HG03442 (cell line): ENCODE results near the gene CRACR2A.

Experiments used
- ATAC-seq: cut with Tn5 transposase; IDR thresholded peaks from one replicate; pipeline ENCODE4 v1.9.1; 2021; ENCODE audit warnings: mild to moderate bottlenecking, moderate library complexity; ENCODE audit not compliant: unreplicated experiment

Gene CRACR2A

DNA sequence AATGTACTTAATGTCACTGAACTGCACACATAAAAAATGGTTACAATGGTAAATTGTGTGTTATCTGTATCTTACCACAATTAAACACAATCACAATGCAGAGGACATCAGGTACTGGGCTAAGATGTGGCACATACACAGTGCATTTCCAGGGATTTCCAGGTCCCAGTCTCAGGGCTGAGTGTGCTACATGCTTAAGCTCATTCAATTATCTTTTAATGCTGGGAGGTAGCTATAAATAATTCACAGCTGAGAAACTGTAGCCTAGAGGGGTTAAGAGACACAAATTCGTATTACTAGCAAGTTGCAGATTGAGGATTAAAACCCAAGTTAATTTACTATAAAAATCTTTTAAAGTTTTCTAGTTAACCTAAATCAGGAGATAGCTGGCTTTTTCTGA is 67.1 kb downstream of the CRACR2A start:
- ATAC-seq = no peak

DNA sequence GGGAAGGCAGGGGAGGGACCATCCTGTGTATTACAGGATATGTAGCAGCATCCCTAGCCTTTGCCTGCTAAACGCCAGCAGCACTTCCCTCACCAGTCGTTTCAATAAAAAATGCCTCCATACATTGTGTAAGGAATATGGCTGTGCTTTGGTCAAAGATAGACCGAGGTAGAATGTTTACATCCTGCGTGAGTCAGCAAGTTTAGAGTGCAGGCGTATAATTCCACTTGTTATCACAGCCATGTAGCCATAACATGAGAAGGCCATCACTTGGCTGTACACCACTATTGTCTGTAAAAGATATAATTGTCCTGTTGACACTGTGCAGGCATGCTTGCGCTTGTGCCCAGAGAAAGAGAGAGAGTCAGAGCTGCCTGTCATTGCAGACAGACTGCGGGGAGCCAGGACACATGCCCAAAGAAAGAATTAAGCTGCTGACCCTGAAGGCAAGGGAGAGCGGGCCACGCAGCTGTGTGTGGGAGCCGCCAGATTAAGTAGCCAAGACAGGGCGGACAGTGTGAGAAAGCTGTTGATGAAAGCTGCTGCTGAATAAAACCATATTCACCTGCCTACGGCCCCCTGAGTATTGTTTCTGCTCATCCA is 68.4 kb downstream of the CRACR2A start:
- ATAC-seq = no peak

DNA sequence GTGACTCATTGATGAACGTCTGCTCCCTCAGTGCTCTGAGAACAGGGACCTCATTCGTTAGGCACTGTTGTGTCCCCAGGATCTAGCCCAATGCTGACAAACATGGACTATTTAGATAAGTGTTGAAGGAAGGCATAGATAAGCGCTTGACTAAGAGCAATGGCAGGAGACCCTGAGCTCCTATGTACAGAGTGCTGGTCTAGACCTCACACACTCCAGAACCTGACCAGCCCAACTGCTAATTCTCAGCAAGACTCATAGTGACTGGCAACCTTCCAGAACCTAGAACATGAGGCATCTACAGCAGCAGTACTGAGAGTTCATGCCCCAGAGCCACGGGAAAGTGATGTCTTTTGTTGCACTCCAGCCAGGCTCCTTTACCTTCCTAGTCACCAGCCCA is 69.2 kb downstream of the CRACR2A start:
- no peak for ATAC-seq

DNA sequence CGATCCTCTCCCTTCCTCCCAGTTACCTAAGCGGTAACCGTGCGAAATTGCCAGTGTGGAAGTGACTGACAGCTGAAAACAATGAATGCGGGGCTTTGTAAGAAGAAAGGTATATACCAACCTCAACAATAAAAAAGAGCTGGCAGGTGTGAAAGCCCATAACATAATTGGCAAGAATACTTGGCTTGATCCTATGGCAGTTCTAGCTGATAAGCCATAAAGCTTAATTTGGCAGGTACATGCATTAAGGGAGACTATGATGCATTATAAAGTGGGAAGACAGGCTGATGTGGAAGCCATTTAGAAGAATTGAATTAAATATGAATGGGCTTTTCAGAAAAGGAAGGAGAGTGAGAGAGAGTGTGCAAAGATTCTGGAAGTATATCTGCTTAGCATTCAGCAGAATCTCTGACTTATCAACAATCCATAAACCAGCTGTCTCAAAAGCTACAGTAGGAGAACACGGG is 71.3 kb downstream of the CRACR2A start:
- no peak for ATAC-seq

DNA sequence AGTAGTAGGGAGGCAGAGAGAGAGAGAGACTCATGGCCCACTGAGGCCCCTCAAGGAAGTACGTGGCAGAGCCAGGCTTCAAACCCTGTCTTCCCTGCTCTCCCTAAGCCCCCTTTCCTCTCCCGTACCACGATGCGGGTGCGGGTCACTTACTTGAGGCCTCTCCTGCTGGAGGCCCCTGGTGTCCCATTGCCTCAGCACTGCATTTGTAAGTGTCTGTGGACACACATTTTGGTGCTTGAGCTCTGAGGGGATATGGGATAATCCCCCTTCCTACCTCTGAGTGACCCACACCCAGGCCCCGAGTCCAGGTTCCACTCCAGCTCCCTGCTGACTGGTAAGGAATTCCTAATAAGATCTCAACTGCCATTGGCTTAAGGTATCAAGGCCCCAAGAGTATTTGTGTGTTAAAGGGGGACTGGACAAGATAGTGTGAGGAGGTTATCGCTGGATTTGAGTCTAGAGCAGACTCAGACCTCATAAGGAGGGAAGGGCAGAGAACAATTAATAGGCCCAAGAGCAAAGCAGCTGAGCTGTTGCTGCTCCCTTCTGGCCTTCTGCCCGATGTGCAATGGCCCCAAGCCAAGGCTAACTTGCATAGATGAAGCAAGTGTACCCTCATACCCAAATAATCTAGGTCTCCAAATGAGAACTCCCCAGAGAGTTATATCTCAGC is 71.9 kb downstream of the CRACR2A start:
- ATAC-seq = no peak

DNA sequence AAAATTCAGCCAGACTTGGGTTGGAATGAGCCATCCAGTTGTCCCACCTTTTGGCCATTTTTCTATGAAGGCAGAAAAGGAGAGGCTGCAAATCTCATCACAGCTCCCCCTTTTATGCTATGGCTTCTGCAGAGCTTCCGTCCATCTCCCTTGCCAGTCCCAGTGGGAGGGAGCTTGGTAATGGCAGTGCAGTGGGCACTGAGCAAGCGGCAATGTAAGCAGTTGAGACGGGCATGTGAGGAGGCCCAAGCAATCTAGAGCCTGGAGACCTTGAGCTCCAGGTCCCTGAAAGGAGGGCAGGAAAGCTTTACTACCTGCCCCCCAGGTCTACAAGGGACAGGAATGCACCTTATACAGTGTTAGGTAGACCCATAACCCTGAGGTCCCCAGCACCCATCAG is 73.1 kb downstream of the CRACR2A start:
- no peak for ATAC-seq

DNA sequence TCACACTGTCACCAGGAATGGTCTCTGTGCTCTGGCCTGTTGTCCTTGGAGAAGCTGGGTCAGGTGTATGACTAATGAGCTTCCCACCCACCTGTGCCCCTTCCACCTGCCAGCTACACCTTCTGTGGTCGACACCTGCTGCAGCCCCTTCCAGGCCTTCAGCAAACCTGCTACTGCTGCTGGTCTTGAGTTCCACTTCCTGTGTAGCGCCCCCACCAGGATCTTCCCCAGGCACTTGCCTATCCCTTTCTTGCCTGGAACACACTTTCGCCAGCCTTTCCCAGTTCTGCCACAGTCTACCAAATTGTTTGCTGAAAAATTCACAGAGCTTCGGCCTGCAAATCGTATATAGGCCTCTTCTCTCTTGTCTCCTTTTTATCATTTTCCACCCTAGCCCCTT is 75.3 kb downstream of the CRACR2A start:
- no peak for ATAC-seq

DNA sequence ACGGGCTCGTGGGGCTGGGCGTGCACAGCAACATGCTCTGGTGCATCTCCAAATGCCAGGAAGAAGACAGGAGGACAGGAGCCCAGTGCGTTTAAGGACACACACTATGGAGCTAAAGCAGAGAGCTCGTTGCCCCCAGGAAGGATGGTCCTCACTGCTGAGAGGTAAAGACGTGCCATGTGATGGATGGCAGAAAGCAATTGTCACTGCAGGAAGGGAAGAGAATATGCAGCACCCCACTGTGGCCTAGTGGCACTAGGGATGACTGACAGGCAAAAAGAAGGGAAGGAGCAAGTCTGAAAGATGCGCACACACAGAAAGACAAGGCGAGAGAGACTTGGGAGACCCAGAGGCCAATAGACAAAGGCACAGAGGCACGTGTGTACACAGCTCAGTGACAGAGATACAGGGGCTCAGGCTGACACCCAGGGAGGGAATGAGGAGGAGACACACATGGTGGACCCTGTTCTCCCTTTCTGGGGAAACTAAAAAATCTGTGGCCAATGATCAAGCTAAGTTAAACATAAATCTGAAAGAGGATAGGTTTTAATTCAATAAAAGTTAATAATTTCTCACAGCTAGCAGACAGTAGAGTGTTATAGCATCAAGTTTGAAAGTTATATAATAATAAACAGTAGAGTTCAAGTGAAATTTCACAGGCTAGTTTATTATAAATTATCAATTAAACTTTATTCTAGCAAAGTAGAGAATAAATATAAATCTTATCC is 78.8 kb downstream of the CRACR2A start:
- ATAC-seq = no peak

DNA sequence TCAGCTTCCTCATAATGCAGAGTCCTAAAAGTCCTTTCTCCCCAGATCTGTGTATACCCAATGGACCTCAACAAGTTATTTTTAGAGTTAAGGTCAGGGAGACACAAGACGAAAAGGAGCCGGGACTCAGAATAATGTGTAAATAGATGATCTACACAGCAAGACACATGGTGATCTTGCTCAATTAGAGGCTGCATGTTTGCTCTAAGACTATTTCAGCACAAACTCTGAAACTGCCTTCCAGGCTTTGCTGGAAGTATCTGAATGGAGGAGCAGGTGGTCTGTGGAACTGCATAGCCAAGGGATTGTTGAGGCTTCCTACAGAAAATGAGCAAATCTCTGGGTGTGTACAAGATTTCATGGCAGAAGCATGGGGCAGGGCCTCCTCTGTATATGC is 80.8 kb downstream of the CRACR2A start:
- no peak for ATAC-seq

DNA sequence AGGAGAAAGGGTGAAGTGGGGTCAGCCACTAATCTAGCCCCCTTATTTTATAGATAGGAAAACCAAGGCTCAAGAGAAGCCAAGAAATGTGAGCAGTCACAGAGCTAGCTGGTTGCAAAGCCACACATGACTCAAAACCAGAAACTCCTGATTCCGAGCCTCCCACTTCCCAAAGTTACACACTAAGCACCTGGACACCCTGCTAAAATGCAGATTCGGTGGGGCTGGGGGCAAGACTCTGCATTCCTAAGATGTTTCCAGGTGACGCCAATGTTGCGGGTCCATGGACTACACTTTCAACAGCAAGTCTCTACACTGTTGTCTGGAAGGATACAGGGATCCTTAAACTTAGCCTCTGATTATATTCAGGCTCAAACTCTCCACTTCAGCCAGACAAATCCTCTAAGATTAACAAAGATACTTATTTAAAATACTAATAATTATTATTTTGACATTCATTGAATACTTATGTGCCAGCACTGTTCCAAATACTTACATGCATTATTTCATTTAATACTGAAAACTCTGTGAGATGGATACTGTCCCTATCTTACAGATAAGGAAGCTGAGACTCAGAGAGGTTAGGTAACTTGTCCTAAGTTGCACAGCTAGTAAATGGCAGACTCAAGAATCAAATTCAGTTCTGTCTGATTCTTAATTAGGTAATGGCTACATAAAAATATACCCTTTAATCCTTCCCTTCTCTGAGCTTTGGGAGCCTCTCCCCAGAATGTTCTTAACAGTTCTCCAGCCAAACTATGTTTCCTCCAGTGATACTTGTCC is 81.4 kb downstream of the CRACR2A start:
- ATAC-seq = no peak

DNA sequence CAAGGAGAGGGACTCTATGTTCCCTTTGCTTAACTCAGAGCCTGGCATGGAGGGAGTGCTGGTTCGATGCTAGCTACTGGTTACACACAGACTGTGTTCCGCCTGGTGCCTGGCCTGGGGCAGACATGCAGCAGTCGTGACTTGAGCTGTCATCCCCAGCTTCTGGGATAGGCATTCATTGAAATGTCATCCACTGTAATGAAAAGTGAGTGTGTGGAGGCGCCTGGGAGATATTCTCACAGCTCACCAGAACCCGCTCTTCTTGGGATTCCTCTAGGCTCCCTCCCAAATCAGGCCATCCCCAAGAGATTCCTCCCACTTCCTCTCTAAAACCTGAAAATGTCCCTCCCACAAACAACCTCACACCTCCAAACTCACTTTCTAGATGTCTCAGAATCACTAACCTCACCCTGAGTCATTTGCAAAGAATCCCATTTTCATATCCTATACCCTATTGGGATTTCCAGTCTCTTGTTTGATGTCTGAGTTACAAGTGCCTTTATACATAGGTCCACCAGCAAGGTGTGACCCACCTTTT is 82.8 kb downstream of the CRACR2A start:
- no peak for ATAC-seq

DNA sequence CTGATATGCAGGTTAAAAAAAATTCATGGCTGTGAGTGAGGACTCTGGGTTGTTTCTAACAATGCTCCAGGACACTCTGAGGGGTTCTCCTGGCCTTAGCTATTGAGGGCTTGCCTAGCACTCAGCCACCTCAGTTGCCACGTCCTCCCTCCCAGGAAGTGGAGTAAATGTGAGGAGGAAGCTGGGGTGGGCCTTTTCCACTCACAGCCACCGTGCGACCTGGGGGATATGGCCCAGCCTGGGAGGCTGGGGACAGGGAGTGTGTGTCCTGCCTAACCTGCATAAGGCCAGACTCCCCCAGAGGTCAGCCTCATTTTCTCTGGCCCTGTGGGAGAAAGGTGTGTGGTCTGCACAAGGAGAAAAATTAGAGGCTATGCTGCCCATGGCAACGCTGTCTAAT is 83.3 kb downstream of the CRACR2A start:
- no peak for ATAC-seq

DNA sequence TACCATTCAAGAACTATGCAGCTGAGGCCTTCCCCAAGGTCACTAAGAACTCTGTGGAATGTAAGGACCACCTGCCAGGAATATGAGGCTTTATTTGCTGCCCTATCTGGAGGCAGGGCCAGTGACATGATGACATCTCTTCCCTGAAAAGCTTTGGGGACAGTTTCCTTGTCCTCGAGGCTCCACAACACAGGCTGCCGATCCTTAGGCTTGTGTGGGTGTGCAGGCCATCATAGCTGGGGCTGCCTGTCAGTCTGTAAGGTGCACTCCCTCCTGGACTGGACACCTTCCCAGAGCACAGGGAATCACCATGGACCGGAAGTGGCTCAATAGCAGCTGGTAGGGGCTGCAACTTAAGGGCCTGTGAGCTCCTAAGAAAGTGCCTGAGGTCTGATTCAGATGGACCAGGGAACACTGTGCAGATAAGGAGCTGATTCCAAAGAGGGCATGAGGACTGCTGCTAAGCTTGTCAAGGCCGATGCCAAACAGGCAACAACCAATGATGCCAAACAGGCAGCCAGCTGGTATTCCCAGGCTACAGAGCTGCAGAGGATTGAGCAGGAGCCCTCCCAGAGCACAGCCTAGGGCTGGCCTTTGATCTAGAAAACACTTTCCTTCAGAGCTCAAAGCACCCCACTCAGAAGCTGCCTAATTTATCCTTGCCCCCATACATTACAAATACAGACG is 84.3 kb downstream of the CRACR2A start:
- ATAC-seq = no peak

DNA sequence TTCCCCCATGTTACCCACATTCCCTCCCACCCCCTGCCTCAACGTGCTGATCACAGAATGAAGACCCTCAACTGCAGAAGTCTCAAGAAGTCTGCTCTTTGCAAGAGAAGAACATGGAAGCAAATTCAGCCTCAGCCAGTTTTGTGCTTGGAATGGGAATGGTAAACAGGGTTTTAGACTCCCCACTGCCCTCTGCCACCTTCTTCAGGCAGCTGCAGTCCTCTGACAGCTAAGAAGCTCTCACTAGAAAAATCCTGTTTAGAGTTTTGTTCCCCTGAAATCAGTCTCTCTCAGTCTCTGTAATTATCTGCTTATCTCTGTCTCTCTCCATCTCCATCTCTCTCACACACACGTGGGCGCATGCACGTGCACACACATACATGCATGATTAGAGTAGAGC is 85.4 kb downstream of the CRACR2A start:
- no peak for ATAC-seq

DNA sequence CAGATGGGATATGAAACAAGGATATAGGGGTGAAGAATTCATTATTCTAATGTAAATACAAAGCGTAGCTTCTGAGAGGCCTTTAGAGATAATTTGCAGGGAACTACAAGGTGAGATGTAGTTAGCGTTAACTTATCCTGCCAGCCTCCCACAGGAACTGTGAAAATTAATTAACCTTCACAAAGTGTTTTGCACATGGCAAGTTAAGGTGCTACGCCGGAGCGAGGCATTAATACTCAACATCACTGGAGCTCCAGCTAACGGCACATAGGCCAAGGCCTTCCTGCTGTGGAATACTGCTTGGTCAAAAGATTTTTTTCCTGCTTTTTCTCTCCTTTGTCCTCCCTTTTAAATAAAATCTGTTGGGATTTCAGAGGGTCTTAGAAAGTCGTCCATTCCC is 86.5 kb downstream of the CRACR2A start:
- ATAC-seq = no peak

DNA sequence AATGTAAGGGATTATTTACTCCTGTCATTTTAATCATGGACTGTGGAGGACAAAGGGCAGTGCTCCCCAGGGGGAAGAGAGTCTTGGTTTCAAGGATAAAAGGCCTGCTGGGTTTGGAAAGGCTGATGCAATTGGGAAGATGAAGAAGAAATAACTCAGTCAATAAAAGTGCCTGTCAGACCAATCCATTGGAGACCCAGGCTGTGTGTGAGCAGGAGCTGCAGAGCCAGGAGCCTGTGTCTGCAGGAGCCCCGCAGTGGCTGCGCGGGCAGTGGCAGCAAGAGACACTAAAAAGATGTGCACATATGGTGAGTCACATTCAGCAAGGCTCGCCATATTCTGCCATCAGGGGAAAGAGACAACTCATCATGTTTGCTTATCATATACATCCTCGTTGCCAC is 90.4 kb downstream of the CRACR2A start:
- ATAC-seq = no peak

DNA sequence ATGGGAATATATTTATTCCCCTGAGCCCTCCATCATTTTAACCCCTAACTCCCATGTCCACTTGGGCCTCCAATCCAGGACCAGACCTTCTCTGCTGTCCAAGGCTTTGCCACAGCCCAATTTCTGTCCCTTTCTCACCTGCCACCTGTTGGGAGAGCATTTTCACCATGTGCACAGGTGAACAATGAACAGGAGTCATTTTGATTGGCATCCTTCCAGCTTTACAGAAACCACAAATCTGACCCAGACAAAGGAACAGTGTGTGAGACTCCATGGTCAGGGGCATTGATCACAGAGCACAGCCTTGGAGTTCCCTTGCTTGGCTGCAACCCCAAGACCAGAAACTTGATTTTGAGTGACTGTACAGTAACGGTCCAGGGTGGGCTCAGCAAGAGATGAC is 91.9 kb downstream of the CRACR2A start:
- ATAC-seq = no peak

DNA sequence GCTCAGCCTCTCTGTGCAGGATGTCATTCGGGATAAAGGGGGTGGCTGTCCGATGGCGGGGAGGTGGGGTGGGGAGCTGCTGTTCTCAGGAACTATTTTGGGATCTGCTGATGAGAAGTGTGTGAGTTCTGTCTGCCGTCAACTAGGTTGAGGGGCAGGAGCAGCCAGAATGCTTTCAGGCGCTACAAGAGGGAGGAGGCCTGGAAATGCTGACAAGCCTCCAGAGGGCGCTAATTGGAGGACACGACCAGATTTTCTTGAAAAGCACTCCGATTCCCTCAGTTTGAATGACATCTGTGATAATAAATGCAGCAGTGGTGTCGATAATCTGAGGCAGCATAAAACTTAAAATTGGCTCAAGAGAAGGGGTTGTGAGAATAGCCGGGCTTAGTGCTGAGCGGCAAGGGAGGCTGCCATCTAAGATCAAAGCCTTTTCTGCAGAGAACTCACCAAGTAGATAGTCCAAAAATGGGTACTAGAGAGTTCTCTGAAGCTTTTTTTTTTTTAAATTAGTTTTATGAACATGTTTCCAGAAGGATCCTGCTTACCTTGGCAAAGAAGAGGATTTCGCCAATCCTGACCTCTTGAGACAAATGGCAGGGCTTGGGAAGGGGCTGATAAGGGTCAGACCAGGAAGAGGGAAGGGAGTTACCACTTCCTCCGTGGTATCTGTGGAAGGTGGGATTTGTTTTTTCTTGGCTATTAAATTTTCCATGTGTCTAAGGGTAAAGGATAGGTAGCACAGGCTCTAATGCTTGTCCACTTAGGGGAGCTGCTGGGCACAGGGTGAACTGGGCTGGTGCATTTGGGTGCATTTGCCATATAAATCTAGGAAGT is 94.4 kb downstream of the CRACR2A start:
- ATAC-seq = no peak

DNA sequence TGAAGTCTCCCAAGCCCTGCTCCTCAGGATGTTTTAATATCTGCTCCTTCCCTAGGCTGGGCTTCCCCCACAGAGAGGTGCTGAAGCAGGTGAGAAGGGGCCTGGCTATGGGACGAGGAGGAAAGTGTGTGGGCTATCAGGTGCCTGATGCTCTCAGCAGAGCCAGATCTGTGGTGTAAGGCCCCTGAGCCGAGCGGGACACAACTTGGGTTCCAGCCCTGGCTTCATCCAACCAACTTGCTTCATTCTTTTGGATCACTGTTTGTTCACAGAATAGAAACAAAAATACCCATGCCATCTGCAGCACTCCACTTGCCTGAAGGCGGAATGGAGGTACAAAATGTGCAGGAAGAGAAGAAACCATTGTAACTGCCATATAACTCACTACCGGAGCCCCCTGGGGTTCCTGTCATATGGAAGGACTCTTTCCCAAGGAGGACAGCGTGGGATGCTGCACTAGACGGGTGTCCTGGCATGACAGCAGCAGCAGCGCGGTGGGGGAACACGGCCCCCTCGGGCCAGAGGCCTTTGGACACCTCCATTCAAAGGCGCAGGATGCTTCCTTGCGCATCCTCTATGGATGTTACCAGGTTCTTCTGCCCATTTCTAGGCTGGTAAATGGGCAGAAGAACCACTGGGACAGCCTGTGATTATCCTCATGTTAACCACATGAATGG is 95.8 kb downstream of the CRACR2A start:
- ATAC-seq = no peak
